G401 (cell line): ENCODE results near the gene TBCD. TPM values are rescaled to one million over a fixed set of nuclear protein-coding genes. Genes with fewer than 3 reads are reported as not detected.
A peak's percentile ranks its signal among the peaks of the same experiment; 100 is the strongest.

ENCODE experiments used
- DNase-seq: peaks from one replicate; pipeline ENCODE4 v3.0.0-alpha.2; 2015; ENCODE audit warnings: low spot score
- in situ Hi-C: cut with HindIII; loops from 2 replicates; pipeline ENCODE4 v1.10.0; 2016; ENCODE audit warnings: low sequenced_read_pairs, mixed read lengths
- total RNA-seq: library from RNA; depleted of rRNA; stranded (reverse); fragments of >200 nt; shearing (Covaris generic); gene quantifications from 2 replicates; pipeline ENCODE4 v1.2.3, GENCODE V29; 2014

TBCD gene
- total RNA-seq, 1 experiment from 2014 or later = 108 TPM

- DNase-seq = no peak
- in situ Hi-C loops = no loop called here
Observed at GRCh38 chr17:82901856-82902255, 150.0 kb downstream of the TBCD start.

GRCh38 chr17:82902972-82903874 is 151.4 kb downstream of the TBCD start:
- in situ Hi-C loops = no loop called here
- no peak for DNase-seq

GRCh38 chr17:82905130-82905529 is 153.3 kb downstream of the TBCD start:
- in situ Hi-C loops = no loop called here
- DNase-seq = no peak

- DNase-seq = no peak
- in situ Hi-C loops = no loop called here
Observed at GRCh38 chr17:82907797-82908542, 156.1 kb downstream of the TBCD start.

GRCh38 chr17:82908543-82909160 is 156.8 kb downstream of the TBCD start:
- in situ Hi-C loops = no loop called here
- DNase-seq = no peak

GRCh38 chr17:82909322-82909904 is 157.5 kb downstream of the TBCD start:
- DNase-seq = no peak
- in situ Hi-C loops = no loop called here

GRCh38 chr17:82910041-82910481 is 158.2 kb downstream of the TBCD start:
- in situ Hi-C loops = no loop called here

GRCh38 chr17:82910770-82911169 is 158.9 kb downstream of the TBCD start:
- DNase-seq = no peak

More at GRCh38 chr17:82910041-82910481, 158.2 kb downstream of the TBCD start:
- no peak for DNase-seq

GRCh38 chr17:82911822-82912221 is 160.0 kb downstream of the TBCD start:
- no peak for DNase-seq
- in situ Hi-C loops = no loop called here

More at GRCh38 chr17:82910770-82911169, 158.9 kb downstream of the TBCD start:
- in situ Hi-C loops = no loop called here

GRCh38 chr17:82912484-82913089 is 160.7 kb downstream of the TBCD start:
- in situ Hi-C loops = no loop called here
- DNase-seq = no peak

GRCh38 chr17:82913304-82914043 is 161.6 kb downstream of the TBCD start:
- in situ Hi-C loops = no loop called here
- DNase-seq = peak; percentile 63

GRCh38 chr17:82914375-82914774 is 162.5 kb downstream of the TBCD start:
- DNase-seq = no peak
- in situ Hi-C loops = no loop called here

- DNase-seq = no peak
- in situ Hi-C loops = no loop called here
Observed at GRCh38 chr17:82915010-82915756, 163.3 kb downstream of the TBCD start.

GRCh38 chr17:82915757-82916027 is 163.8 kb downstream of the TBCD start:
- no peak for DNase-seq
- in situ Hi-C loops = no loop called here

GRCh38 chr17:82917699-82918345 is 166.0 kb downstream of the TBCD start:
- in situ Hi-C loops = no loop called here
- no peak for DNase-seq

- no peak for DNase-seq
- in situ Hi-C loops = no loop called here
Observed at GRCh38 chr17:82918508-82918907, 166.6 kb downstream of the TBCD start.

GRCh38 chr17:82920150-82920549 is 168.3 kb downstream of the TBCD start:
- DNase-seq = no peak
- in situ Hi-C loops = no loop called here
